Skeletal muscle cell (primary cell): ENCODE data around the gene TRMT1L.
"Not testable (repeated sequence)": the region's sequence is repeated elsewhere in the genome, so short reads cannot be mapped to it uniquely, and the experiment has no call there.

Experiments
- DNase-seq: peaks from one replicate; pipeline ENCODE4 v3.0.0-alpha.2; 2010; ENCODE audit warnings: low read depth
- H3K4me3 ChIP-seq: 2 replicates; pipeline ENCODE4 v1.5.1; 2011; ENCODE audit warnings: low read depth, mild to moderate bottlenecking, control low read depth, low read length, moderate library complexity

The TRMT1L gene, protein sequence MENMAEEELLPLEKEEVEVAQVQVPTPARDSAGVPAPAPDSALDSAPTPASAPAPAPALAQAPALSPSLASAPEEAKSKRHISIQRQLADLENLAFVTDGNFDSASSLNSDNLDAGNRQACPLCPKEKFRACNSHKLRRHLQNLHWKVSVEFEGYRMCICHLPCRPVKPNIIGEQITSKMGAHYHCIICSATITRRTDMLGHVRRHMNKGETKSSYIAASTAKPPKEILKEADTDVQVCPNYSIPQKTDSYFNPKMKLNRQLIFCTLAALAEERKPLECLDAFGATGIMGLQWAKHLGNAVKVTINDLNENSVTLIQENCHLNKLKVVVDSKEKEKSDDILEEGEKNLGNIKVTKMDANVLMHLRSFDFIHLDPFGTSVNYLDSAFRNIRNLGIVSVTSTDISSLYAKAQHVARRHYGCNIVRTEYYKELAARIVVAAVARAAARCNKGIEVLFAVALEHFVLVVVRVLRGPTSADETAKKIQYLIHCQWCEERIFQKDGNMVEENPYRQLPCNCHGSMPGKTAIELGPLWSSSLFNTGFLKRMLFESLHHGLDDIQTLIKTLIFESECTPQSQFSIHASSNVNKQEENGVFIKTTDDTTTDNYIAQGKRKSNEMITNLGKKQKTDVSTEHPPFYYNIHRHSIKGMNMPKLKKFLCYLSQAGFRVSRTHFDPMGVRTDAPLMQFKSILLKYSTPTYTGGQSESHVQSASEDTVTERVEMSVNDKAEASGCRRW

DNA sequence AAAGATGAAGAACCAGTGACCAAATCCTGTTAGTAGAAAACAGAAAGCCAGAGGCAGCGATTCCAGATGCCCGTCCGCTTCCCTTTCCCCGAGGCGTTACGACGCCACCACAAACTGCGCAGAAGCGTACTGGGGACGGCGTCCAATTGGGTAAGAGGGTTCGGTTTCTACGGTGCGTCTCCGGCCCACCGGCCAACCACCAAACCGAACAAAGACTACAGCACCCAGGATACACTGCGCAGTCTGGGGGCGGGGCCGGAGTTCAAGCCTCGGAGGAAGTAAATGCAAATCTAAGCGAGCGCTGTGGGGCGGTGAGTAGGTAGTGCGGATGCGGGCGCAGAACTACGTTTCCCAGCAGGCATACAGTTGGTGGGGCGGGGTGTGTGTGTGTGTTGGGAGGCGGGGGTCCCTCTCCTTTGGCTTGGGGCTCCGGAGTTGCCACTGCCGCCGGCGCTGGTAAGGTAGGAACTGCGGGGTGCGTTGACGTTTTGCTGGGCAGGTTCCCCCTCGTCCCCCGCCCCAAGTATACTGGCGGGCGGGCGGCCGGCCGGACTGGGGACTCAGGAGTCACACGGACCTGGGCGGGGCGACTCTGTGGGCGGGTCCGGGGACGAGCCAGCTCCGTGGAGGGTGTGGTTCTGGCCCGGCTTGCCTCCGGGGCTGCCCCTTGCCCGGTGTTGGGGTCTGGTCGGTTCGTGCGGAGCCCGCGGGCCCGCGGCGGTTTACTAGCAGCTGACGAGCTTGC, at the start of gene TRMT1L, which contains the start of gene SWT1:
TRMT1L (minus strand) TSS at position 100 of the 745 bp plus-strand sequence. CDS start 241 bp downstream, outside the sequence.
SWT1 (plus strand) TSS at position 314 of the 745 bp plus-strand sequence. CDS start 3,675 bp downstream, outside the sequence.
- peak; percentile 98 for DNase-seq
- H3K4me3 ChIP-seq = peak within 1 kb of the TSS; percentile 95

DNA sequence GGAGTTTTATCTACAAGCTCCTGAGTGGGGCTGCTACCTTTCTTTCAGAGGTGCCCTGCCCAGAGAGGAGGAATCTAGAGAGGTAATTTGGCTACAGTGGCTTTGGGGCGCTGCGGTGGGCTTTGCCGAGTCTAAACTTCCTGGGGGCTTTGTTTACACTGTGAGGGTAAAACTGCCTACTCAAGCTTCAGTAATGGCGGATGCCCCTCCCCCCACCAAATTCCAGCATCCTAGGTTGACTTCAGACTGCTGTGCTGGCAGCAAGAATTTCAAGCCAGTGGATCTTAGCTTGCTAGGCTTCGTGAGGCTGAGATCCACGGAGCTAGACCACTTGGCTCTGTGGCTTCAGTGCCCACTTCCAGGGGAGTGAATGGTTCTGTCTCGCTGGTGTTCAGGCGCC, 44.1 kb upstream of the TRMT1L start:
- DNase-seq = no peak

DNA sequence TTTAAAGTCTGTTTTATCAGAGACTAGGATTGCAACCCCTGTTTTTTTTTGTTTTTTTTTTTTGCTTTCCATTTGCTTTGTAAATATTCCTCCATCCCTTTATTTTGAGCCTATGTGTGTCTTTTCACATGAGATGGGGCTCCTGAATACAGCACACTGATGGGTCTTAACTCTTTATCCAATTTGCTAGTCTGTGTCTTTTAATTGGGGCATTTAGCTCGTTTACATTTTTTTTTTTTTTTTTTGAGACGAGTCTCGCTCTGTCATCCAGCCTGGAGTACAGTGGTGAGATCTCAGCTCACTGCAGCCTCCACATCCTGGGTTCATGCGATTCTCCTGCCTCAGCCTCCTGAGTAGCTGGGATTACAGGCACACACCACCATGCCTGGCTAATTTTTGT, 42.0 kb upstream of the TRMT1L start:
- not testable (repeated sequence) for DNase-seq, H3K4me3 ChIP-seq

More for the DNA sequence above, 44.1 kb upstream of the TRMT1L start:
- no peak overlapping the region for H3K4me3 ChIP-seq

DNA sequence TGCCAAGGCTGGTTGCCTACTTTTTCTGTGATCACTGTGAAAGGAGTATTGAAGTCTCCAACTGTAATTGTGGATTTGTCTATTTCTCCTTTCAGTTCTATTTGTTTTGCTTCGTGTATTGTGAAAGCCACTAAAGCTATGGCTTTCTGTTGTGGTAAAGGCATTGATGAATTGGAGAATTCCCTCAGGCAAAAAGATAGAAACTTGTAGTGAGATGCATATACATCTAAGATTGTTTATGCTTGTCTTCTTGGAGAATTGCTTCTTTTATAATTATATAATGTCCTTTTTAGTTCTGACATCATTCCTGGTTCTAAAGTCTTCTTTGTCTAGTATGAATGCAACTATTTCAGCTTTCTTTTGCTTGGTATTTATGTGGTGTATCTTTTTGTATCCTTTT, 37.0 kb upstream of the TRMT1L start:
- no peak overlapping the region for H3K4me3 ChIP-seq
- DNase-seq = no peak

DNA sequence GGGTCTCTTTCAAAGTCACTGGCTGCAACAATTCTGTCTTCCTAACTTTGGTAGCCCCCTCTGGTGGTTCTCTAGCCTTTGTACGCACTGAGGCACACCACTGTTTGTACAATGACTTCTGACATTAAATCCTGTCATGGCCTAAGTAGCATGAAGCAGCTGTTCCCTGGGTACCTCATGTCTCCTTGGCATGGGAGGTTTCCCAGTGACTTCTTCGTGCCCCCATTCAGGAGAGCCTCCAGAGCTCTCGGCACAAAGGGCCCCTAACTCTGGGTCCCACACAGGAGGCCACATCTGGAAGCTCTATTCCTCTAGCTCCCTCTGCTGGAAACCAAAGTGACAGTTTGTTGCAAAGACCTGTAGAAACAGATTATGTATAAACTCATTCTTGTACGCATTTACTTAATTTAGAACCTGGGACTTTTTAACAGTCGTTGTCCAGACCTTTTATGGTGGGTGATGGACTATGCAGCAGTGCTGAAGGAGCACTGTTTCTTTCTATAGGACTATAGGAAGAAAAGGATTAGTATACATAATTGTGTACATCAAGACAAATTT, 13.6 kb upstream of the TRMT1L start:
- no peak for DNase-seq
- H3K4me3 ChIP-seq = no peak overlapping the region

DNA sequence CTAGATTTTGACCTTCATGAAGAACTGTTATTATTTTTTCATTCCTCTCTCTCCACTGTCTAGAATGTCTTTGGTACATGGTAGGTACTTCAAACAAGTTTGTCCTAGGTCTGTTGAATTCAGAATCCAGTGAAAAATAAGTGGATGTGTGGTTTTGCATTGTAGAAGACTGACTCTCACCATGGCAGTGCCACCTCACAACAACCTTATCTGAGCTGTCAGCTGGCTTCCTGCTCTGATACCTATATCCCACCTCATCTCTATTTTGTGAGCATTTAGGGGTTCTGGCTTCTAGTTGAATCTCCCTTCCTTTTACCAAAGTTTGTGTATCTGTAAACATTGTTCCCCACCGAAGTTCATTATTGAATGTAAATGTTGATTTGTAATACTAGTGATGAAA, 9.4 kb upstream of the TRMT1L start:
- no peak for DNase-seq
- H3K4me3 ChIP-seq = no peak overlapping the region

DNA sequence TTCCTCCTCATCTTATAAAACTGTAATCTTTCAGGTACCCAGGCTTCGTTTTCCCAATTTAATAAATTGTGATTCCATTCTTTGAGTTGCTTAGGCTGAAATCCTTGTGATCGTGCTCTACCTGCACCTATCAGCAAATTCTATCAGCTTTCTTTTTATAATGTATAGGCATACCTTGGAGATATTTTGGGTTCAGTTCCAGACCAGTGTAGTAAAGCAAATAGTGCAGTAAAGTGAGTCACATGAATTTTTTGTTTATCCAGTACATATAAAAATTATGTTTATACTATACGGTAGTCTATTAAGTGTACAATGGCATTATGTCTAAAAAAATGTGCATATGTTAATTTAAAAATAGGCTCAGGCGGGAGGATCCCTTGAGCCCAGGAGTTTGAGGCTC, 5.7 kb upstream of the TRMT1L start:
- no peak for DNase-seq
- no peak overlapping the region for H3K4me3 ChIP-seq

DNA sequence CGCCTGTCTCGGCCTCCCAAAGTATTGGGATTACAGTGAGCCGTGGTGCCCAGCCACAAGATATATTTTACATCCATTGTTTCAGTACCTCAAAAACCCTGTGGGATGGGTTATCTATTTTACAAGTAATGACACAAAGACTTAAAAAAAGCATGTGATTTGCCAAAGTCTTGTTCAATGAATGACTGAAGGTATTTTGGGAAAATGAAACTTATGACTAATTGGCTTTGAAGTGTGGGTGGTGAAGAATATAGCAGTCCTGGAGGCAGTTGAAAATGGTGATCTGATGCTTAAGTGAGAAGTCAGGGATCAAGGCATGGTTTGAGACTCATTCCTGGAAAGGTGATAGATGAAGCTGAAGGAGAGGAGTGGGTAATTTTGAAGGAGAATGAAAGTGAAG, 3.2 kb upstream of the TRMT1L start:
- no peak overlapping the region for H3K4me3 ChIP-seq
- no peak for DNase-seq

DNA sequence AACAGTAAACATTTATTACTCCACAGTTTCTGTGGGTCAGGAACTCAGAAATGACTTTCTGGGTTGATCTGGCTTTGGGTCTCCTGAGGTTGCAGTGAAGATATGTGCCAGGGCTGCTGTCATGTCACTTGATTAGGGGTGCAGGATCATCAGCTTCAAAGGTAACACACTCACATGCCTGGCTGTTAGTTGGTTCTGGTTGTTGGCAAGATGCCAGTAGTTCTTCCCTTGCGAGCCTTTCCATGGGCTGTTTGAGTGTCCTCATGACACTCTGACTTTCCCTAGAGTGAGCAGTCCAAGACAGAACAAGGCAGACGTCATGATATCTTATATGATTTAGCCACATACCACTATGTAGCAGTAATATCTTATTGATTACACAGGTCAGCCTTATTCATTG, 2.0 kb upstream of the TRMT1L start:
- no peak overlapping the region for H3K4me3 ChIP-seq

DNA sequence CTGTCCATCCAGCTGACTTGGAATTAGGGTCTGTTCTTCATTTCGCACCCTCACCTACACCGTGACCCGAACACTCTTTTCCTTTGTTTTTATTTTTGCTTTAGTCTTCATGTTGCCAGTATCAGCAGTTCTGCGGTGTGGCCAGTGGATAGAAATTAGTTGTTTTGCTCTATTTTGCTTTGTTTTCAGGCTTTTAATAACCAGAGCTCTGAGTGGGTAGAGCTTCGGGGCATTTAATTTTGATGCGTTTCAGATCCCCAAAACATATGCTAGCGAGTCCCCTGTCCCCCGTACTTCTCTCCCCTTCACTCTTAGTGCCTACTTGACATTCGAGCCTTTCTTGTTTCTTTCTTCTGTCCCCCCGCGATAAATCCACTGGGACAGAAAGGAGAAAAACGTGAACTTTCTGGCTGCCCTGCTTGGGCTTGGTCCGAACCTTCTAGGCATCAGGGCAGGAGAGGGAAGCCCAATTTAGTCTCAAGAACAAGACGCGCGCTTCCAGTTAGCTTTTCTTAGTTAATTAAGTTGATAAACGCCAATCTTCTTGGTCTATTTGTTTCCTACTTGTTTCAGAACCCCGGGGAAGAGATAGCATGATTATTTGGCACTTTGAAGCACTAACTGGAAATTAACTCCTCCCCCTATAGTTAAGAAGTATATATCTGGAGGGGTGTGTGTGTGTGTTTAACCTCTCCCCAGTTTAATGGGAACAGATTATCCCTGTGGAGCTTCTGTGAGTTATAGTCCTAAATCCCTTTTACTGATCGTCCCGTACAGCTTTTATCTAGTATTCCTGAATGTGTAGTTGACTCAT, 1.1 kb upstream of the TRMT1L start:
- DNase-seq = no peak
- peak overlapping the region; percentile 95 for H3K4me3 ChIP-seq

More for the DNA sequence above, 2.0 kb upstream of the TRMT1L start:
- no peak for DNase-seq

DNA sequence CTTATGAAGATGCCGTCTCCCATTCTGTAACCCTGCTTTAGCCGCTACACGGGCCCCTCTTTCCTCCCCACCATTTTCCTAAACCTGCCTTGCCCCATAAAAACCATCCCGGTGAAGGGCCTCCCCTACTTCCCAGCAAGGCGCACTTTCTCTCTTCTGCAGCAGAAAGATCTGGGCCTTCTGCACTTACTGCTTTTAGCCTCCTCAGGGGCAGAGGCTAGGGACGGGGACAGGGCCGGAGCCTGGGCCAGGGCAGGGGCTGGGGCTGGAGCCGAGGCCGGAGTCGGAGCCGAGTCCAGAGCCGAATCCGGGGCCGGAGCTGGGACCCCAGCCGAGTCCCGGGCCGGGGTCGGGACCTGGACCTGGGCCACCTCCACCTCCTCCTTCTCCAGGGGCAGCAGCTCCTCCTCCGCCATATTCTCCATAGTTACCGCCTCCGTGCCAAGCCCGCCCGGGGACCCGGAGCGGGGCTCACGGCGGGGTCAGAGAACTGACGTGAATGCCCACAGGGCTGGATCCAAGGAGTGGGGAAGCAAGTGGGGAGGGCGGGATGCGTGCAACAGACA, 382 bp downstream of the TRMT1L start:
- H3K4me3 ChIP-seq = peak overlapping the region; percentile 95
- DNase-seq = no peak

DNA sequence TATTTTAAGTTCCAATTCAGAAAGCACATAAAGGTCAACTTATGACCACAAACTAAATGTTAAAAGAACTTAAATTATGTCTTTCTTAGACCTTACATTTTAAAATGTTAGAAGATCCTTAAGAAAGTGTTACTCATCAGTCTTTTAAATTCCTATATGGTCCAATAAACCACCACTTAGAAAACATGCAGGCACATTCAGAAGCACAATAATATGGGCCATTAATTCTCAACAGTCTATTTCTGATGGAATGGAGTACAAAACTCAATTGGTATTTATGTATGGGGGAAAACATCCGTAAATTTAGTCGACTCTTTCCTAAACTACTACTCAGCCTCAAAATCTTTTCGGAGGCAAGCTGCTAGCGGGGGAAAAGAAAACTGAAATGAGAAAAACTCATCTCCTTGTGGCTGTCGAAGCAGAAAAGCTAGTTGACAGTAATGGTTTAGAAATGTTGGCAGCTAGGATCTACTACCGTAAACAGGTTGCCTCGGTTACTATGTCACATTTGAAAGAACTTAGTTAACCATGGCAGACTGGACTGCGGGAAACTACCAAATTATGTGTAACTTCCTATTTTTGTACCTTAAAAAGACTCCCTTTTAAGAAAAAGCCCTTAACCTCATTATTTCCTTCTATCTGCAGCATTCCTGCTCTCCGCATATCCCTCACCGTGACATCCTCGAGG, 1.0 kb downstream of the TRMT1L start:
- H3K4me3 ChIP-seq = peak overlapping the region; percentile 95
- no peak for DNase-seq

DNA sequence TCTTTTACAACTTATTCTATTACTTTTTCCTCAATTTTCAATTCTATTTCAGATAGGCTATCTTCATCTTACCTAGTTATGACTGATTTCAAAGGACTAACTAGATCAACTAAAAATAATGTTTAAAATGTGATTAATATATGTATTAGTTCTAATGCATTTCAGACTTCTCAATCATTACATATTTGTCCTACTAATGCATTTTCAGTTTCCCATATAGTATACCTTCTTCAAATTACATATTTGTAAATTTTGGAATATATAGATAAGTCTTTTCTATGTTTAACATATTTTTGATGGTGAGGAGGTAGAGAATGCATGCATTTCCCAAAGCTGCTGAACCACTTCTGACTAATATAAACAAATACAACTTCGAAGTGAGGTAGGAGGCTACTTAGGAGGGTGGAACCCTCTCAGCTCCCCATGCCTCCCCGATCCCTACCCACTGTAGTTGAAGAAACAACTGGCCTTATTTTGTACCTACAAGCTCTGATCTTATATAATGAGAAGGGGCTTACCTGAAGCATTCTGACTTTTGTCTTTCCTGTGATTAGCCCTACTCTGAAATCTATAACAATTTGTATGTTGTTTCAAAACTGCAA, 1.7 kb downstream of the TRMT1L start:
- H3K4me3 ChIP-seq = peak overlapping the region; percentile 95
- DNase-seq = no peak

DNA sequence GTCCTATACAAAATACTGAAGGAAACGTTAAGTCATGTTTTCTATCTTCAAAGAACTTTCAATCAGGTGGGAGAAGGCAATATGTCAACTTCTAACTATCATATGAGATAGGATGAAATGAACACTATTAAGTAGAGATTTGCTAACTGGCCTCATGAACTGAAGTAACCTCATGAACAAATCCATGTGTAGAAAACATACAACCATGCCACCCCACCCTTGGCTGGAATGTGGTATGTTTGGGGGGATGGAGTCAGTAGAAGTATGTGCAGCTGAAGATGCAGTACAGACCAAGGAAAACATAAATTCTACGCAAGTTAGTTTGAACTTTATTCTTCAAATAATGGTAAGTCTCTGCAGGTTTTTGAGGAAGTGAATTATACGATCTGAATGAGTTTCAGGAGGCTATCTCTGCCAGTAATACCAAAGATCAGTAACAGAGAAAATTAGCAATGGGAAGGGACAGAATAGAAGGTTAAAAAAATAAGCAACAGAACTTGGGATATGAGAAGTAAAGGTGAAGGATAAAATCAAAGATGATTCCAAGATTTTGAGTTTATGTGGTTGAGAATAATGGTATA, 4.5 kb downstream of the TRMT1L start:
- DNase-seq = no peak
- H3K4me3 ChIP-seq = no peak overlapping the region

DNA sequence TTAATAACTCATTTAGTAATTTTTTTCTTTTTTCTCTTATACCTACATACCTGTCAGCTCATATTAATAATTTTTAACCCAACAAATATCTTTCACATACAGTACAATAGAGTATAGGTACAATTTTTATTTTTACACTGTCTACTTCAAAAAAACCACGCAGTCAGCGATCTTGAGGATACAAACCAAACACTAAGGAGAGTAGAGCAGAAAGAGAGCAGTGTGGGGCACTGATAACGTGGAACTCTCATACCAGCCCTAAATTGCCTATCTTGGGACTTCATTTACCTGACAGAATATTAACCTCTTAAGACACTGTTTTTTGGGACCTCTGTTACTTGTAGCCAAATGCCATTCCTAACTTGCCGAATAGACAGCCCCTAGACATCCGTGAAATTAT, 5.5 kb downstream of the TRMT1L start:
- DNase-seq = no peak

DNA sequence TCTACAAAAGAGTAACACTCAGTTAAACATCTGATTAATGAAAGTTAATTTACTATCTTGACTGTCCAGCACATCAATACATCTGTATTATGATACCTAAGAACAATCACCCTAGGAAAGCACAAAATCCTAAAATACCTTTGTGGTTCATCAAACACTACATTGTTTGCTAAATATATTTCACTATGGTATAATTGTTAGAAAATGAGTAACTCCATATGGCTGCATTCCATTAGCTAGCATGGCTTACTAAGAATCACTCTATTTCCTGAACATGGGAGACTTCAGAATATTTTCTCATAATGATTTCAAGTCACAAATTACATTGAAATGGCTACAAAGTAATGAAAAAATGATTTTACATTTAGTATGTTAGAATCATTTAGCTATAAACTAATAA, 12.5 kb downstream of the TRMT1L start:
- no peak overlapping the region for H3K4me3 ChIP-seq
- DNase-seq = no peak

More for the DNA sequence above, 5.5 kb downstream of the TRMT1L start:
- H3K4me3 ChIP-seq = no peak overlapping the region

DNA sequence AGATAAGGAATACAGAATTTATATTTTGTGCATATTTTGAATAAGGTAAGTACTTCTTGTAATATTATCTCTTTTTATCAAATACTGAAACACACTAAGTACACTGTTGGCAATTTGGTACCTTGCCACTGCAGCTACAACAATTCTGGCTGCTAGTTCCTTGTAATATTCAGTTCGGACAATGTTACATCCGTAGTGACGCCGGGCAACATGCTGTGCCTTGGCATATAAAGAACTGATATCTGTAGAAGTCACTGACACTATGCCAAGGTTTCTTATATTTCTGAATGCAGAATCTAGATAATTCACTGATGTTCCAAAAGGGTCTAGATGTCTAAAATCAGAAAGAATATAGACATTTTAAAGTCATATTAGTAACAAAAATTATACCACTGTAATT, 17.5 kb downstream of the TRMT1L start:
- no peak for DNase-seq

More for the DNA sequence above, 17.5 kb downstream of the TRMT1L start:
- no peak overlapping the region for H3K4me3 ChIP-seq
